ENCODE results near the gene GPATCH3.

GPATCH3 gene

DNA sequence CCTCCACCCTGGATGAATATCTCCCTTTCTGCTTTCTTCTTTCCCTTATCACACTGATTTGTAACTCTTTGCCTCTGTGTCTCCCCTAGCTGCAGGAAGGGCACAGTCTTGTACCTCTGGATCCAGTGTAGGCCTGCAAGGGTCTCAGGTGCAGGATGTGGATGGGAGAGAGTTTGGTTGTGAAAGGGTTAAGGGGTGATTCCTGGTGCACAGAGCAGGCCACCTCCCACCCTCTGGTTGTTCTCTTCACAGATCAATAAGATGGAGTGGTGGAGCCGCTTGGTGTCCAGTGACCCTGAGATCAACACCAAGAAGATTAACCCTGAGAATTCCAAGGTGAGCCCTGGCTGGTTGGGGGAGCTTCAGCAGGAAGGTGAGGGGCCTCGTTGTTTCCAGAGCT is 44.9 kb upstream of the GPATCH3 start:
- H3K27me3 ChIP-seq, result no peaks in the 10 kb centered on the region
- H3K9me3 ChIP-seq, result no peaks in the 10 kb centered on the region
- TF ChIP-seq, protein P1, sequence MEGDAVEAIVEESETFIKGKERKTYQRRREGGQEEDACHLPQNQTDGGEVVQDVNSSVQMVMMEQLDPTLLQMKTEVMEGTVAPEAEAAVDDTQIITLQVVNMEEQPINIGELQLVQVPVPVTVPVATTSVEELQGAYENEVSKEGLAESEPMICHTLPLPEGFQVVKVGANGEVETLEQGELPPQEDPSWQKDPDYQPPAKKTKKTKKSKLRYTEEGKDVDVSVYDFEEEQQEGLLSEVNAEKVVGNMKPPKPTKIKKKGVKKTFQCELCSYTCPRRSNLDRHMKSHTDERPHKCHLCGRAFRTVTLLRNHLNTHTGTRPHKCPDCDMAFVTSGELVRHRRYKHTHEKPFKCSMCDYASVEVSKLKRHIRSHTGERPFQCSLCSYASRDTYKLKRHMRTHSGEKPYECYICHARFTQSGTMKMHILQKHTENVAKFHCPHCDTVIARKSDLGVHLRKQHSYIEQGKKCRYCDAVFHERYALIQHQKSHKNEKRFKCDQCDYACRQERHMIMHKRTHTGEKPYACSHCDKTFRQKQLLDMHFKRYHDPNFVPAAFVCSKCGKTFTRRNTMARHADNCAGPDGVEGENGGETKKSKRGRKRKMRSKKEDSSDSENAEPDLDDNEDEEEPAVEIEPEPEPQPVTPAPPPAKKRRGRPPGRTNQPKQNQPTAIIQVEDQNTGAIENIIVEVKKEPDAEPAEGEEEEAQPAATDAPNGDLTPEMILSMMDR (IDR thresholded peaks at IDR 0.05; ENCODE audit: low read depth, low read length), result no peak
- no peaks in the 10 kb centered on the region for H3K4me1 ChIP-seq
- no peak overlapping the region for H3K4me3 ChIP-seq (ENCODE audit: low read depth, low read length)
- no peak for DNase-seq
- peaks cover 14% of the 10 kb centered on the region for H3K36me3 ChIP-seq

DNA sequence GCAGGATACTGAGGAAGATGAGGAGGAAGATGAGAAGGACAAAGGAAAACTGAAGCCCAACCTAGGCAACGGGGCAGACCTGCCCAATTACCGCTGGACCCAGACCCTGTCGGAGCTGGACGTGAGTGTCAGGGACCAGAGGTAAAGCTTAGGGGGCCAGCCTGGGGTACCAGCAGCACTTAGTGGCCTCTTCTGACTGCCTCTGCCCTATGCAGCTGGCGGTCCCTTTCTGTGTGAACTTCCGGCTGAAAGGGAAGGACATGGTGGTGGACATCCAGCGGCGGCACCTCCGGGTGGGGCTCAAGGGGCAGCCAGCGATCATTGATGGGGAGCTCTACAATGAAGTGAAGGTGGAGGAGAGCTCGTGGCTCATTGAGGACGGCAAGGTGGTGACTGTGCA is 42.4 kb upstream of the GPATCH3 start:
- peaks cover 14% of the 10 kb centered on the region for H3K36me3 ChIP-seq
- no peak for DNase-seq
- no peaks in the 10 kb centered on the region for H3K4me1 ChIP-seq

DNA sequence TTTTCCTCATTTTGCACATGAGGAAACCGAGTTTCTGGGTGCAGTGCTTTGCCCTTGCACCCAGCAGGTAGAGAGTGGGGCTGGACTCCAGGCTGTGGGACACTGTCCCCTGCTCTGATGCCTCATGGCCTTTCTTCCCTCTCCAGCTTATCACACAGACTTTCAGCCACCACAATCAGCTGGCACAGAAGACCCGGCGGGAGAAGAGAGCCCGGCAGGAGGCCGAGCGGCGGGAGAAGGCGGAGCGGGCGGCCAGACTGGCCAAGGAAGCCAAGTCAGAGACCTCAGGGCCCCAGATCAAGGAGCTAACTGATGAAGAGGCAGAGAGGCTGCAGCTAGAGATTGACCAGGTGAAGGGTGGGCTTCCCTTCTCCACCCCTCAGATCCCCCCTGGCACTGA is 41.0 kb upstream of the GPATCH3 start:
- no peaks in the 10 kb centered on the region for H3K27me3 ChIP-seq
- no peaks in the 10 kb centered on the region for H3K9me3 ChIP-seq
- TF ChIP-seq, protein P1 (IDR thresholded peaks at IDR 0.05; ENCODE audit: low read depth, low read length), result no peak
- peaks cover 14% of the 10 kb centered on the region for H3K36me3 ChIP-seq
- H3K4me1 ChIP-seq, result no peaks in the 10 kb centered on the region
- DNase-seq, result no peak
- H3K4me3 ChIP-seq (ENCODE audit: low read depth, low read length), result no peak overlapping the region

More for the DNA sequence above, 42.4 kb upstream of the GPATCH3 start:
- H3K4me3 ChIP-seq (ENCODE audit: low read depth, low read length), result no peak overlapping the region
- TF ChIP-seq, protein P1 (IDR thresholded peaks at IDR 0.05; ENCODE audit: low read depth, low read length), result no peak
- H3K9me3 ChIP-seq, result no peaks in the 10 kb centered on the region
- H3K27me3 ChIP-seq, result no peaks in the 10 kb centered on the region

DNA sequence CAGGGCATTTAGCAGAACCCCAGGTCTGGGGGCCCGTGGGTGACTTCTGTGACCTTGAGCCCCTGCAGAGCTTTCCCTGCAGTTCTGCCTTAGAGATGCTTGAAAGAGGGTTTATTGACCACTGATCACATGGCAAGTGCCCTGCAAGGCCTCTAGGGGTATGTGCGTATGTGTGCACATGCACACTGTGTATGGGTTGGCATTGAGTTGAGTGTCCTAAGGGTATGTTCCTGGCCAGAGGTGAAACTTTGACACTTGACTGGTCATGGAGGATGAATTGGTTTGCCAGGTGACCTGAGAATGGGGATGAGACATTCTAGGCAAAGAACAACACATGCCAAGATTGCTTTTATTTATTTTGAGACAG is 38.4 kb upstream of the GPATCH3 start:
- Histone ChIP-seq H3K4me1 (no peaks in the 10 kb centered on the region), H3K36me3 (peaks cover 17% of the 10 kb centered on the region)
- no peak for DNase-seq

DNA sequence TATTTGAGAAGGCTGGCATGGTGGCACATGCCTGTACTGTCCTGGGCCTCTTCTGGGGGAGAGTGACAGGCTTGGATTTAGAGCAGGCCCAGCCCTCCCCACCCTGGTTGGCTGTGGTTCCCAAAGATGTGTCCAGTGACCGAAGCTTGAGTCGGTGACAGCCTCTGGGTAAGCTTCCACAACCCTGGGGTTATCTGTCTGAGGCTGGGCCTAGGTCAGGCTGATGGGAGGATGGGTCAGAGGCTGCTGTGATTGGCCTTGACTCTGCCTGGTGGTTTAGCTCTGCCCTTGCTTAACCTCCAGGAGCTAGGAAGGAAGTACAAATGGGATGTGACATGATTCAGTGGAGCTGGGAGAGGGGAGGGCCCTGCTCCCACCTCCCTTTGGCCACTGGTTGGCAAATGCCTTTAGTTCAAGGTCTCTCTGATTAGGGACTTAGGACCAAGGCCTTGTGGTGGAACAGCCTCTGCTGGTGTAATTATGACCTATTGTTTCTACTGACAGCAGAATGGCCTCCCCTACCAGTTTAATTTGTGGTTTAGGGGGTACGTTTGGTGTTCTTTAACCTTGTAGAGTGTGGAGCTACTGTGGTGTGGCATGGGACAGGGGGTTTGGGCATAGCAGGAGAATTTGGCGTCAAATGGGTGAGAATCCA is 37.9 kb upstream of the GPATCH3 start:
- Histone ChIP-seq H3K4me1 (no peaks in the 10 kb centered on the region), H3K9me3 (no peaks in the 10 kb centered on the region)
- TF ChIP-seq, protein P1 (IDR thresholded peaks at IDR 0.05; ENCODE audit: low read depth, low read length), result no peak

More for the DNA sequence above, 38.4 kb upstream of the GPATCH3 start:
- H3K4me3 ChIP-seq (ENCODE audit: low read depth, low read length), result no peak overlapping the region
- no peaks in the 10 kb centered on the region for H3K9me3 ChIP-seq
- H3K27me3 ChIP-seq, result no peaks in the 10 kb centered on the region
- TF ChIP-seq, protein P1 (IDR thresholded peaks at IDR 0.05; ENCODE audit: low read depth, low read length), result no peak

DNA sequence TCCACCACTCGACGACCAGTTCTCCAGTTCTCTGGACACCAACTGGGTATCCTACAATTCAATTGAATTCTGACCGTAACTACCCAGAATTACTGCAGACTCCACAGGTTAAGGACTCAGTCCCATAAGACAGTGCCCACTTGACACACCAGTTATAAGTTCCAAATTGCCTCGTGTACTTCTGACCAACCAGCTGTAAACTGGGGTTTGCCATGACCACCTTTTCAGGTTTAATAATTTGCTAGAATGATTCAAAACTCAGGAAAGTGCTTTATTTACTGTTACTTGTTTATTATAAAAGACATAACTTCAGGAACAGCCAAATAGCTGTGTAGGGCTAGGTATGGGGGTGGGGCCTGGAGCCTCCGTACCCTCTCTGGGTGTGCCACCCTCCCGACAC is 36.6 kb upstream of the GPATCH3 start:
- TF ChIP-seq, protein P1 (IDR thresholded peaks at IDR 0.05; ENCODE audit: low read depth, low read length), result no peak
- Histone ChIP-seq H3K9me3 (no peaks in the 10 kb centered on the region), H3K4me1 (no peaks in the 10 kb centered on the region), H3K27me3 (no peaks in the 10 kb centered on the region), H3K36me3 (peaks cover 11% of the 10 kb centered on the region), H3K4me3 (ENCODE audit: low read depth, low read length) (no peak overlapping the region)
- no peak for DNase-seq

More for the DNA sequence above, 37.9 kb upstream of the GPATCH3 start:
- peaks cover 17% of the 10 kb centered on the region for H3K36me3 ChIP-seq
- H3K27me3 ChIP-seq, result no peaks in the 10 kb centered on the region
- DNase-seq, result no peak
- no peak overlapping the region for H3K4me3 ChIP-seq (ENCODE audit: low read depth, low read length)
